Natural killer cell (primary cell): ENCODE results near the gene TSPAN18. TPM values are rescaled to one million over a fixed set of nuclear protein-coding genes. Genes with fewer than 3 reads are reported as not detected.

ENCODE experiments used
- ATAC-seq, 3 donors: fragments of 150-1000 bp in 2 of 3; fragments of 200-7000 bp in 1 of 3; cut with Tn5 transposase; 1 replicate in 1 of 3; 2 replicates in 2 of 3; pipeline ENCODE4 v1.10.0; 2021; ENCODE audit warnings: mild to moderate bottlenecking in 2 of 3, moderate library complexity in 2 of 3
- DNase-seq, 2 donors: peaks; one replicate each; pipeline versions ENCODE4 v3.0.0 to v3.0.0-alpha.2; 2013 to 2021; ENCODE audit warnings: mixed read lengths in 1 of 2
- H3K27ac ChIP-seq: one replicate; pipeline ENCODE4 v1.5.1; 2013; ENCODE audit warnings: mild to moderate bottlenecking, low read length
- H3K27me3 ChIP-seq: one replicate; pipeline ENCODE4 v1.6.1; 2013; ENCODE audit warnings: low read length; ENCODE audit not compliant: control insufficient read depth, insufficient read depth
- H3K36me3 ChIP-seq: one replicate; pipeline ENCODE4 v1.6.1; 2013; ENCODE audit warnings: low read length; ENCODE audit not compliant: control insufficient read depth, insufficient read depth
- H3K4me1 ChIP-seq: one replicate; pipeline ENCODE4 v1.6.1; 2013; ENCODE audit warnings: low read length; ENCODE audit not compliant: control insufficient read depth, insufficient read depth
- H3K4me3 ChIP-seq: one replicate; pipeline ENCODE4 v1.5.1; 2013; ENCODE audit warnings: low read length
- H3K9me3 ChIP-seq: one replicate; pipeline ENCODE4 v1.6.1; 2013; ENCODE audit warnings: low read length; ENCODE audit not compliant: control insufficient read depth, insufficient read depth
- H3K27ac Mint-ChIP-seq, 2 donors: one replicate each; pipeline ENCODE4 v1.8.0; 2022; ENCODE audit warnings: mild to moderate bottlenecking in 2 of 2, mixed read lengths in 2 of 2, moderate library complexity in 1 of 2
- H3K27me3 Mint-ChIP-seq, 2 donors: one replicate each; pipeline ENCODE4 v1.8.0; 2022; ENCODE audit warnings: low read depth in 2 of 2, mixed read lengths in 2 of 2
- H3K36me3 Mint-ChIP-seq: one replicate; pipeline ENCODE4 v1.8.0; 2022; ENCODE audit warnings: mixed read lengths
- H3K4me1 Mint-ChIP-seq, 2 donors: one replicate each; pipeline ENCODE4 v1.8.0; 2022; ENCODE audit warnings: mixed read lengths in 2 of 2
- H3K4me3 Mint-ChIP-seq: one replicate; pipeline ENCODE4 v1.8.0; 2022; ENCODE audit warnings: mild to moderate bottlenecking, moderate library complexity, mixed read lengths
- H3K9me3 Mint-ChIP-seq, 2 donors: one replicate each; pipeline ENCODE4 v1.8.0; 2022; ENCODE audit warnings: mixed read lengths in 2 of 2
- WGBS: methylation state at CpG from one replicate; pipeline ENCODE4 v1.1.7; 2013; ENCODE audit warnings: missing lambda C conversion rate; ENCODE audit not compliant: insufficient coverage; 5-methylcytosine and 5-hydroxymethylcytosine counted together
- intact Hi-C: fragments of 100-400 bp; cut with micrococcal nuclease; formaldehyde crosslinking; loops from one replicate; pipeline ENCODE4 v1.14.2; 2022
- total RNA-seq, 4 donors: library from RNA; stranded (reverse); fragments of 120-200 nt in 1 of 4; gene quantifications; one replicate each; pipeline versions ENCODE4 v1.2.3 to v1.2.4, GENCODE V29; 2013 to 2022
- TF ChIP-seq, protein P1 (sequence below): fragments of 200-600 bp; IDR thresholded peaks from one replicate; pipeline ENCODE4 v1.8.0; 2022; ENCODE audit warnings: antibody characterized with exemption

TSPAN18 gene
- total RNA-seq, 3 donors from 2014 or later (not counting 1 experiment from before 2014, with no cell fraction given) = 1.9 to 2.4 (median 2.3) TPM

DNA sequence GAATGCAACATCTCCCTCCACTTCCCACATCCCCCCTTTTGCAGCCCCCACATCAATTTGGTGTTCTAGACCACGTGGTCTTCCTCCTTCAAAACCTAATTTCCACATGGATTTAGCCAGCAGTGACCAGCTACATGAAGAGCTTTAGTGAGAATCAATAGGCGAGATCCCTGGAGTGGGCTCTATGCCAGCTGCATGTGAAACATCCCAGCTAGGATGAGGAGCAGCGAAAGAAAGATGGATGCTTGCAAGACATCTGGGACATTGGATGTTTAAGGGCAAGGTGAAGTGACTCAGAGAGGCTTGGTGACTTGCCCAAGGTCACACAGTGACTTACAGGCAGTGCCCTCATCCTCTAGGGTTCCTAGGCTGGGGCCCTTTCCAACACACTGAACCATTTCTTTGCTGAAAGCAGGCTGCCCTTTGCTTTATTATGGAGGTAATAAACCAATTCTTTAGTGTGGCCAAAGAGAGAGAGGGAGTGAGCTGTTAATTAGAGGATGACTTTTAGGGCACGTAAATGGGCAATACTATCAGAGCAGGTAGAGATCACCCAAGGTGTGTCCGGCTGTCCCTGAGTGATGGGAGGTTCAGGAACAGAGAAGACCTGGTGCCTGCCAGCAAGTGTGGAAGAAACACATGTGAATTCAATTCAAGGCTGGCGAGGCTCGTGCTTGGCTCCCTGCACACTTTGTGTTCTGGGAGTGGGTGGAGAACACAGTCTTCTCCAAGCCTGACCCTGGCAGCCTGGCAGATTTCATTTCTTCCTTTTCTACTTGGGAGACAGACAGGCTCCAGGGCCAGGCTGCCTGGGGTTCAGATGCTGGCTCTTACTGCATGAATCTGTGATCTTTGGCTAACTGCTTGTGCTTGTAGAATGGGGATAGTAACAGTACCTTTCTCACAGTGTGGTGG, 24.0 kb downstream of the TSPAN18 start:
- H3K27me3 ChIP-seq = no peaks in the 10 kb centered on the region
- no peaks in the 10 kb centered on the region for H3K9me3 ChIP-seq
- no peaks in the 10 kb centered on the region for H3K4me1 ChIP-seq
- no peaks in the 10 kb centered on the region for H3K9me3 Mint-ChIP-seq
- 87% methylated on average over 7 of the region's 7 CpGs for WGBS
- no peak overlapping the region for H3K27ac Mint-ChIP-seq
- no peak for ATAC-seq
- H3K4me1 Mint-ChIP-seq = no peaks in the 10 kb centered on the region
- TF ChIP-seq, protein P1, sequence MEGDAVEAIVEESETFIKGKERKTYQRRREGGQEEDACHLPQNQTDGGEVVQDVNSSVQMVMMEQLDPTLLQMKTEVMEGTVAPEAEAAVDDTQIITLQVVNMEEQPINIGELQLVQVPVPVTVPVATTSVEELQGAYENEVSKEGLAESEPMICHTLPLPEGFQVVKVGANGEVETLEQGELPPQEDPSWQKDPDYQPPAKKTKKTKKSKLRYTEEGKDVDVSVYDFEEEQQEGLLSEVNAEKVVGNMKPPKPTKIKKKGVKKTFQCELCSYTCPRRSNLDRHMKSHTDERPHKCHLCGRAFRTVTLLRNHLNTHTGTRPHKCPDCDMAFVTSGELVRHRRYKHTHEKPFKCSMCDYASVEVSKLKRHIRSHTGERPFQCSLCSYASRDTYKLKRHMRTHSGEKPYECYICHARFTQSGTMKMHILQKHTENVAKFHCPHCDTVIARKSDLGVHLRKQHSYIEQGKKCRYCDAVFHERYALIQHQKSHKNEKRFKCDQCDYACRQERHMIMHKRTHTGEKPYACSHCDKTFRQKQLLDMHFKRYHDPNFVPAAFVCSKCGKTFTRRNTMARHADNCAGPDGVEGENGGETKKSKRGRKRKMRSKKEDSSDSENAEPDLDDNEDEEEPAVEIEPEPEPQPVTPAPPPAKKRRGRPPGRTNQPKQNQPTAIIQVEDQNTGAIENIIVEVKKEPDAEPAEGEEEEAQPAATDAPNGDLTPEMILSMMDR = no peak
- H3K36me3 Mint-ChIP-seq = no peaks in the 10 kb centered on the region
- peaks cover 13 to 18% of the 10 kb centered on the region in 2 donors for H3K27me3 Mint-ChIP-seq
- H3K27ac ChIP-seq = no peak overlapping the region
- DNase-seq = no peak
- H3K36me3 ChIP-seq = no peaks in the 10 kb centered on the region
- intact Hi-C loops = no loop called here
- no peak overlapping the region for H3K4me3 Mint-ChIP-seq
- no peak overlapping the region for H3K4me3 ChIP-seq

DNA sequence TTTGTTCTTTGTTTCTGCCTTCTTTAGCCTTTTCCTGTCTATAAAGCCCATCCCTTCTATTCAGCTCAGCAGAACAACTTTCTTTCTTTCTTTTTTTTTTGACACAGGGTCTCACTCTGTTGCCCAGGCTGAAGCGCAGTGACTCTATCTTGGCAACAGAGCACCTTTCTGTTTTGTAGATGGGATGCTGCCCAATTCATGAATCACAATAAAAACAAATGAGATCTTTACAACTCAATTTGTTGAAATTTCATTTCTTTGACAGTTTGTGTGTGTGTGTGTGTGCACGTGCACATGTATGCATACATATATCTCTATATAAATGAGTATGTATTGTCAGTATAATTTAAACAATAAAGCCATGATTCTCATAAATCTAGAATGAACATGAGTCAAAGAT, 25.5 kb downstream of the TSPAN18 start:
- Mint-ChIP-seq H3K4me1 (no peaks in the 10 kb centered on the region), H3K9me3 (no peaks in the 10 kb centered on the region), H3K27me3 (peaks cover 15 to 27% of the 10 kb centered on the region in 2 donors), H3K27ac (no peak overlapping the region), H3K36me3 (no peaks in the 10 kb centered on the region), H3K4me3 (no peak overlapping the region)
- intact Hi-C loops = no loop called here
- Histone ChIP-seq H3K27ac (no peak overlapping the region), H3K27me3 (no peaks in the 10 kb centered on the region), H3K4me3 (no peak overlapping the region), H3K9me3 (peaks cover under 1% of the 10 kb centered on the region), H3K36me3 (no peaks in the 10 kb centered on the region), H3K4me1 (no peaks in the 10 kb centered on the region)
- ATAC-seq (no peak), DNase-seq (no peak)
- TF ChIP-seq, protein P1 = no peak
- 100% methylated on average over 1 of the region's 2 CpGs for WGBS

DNA sequence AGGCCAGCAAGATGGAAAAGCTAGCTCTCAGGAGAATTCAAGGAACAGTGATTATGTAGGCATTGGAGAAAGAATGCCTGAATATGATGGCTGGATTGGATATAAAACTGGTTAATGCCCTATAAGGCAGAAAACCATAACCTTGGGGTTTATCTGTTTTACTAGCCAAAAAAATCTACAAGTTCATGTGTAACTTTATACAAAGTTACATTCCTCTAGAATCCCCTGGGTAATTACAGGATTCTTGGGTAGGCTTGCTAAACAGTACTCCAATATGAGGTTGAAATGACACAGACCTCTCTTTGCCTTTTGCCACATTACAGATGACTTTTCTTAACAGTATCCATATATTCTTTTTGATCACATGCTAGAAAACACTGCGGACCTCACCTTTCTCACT, 26.0 kb downstream of the TSPAN18 start:
- H3K27me3 Mint-ChIP-seq = peaks cover 14 to 29% of the 10 kb centered on the region in 2 donors
- no peak for DNase-seq
- H3K4me1 Mint-ChIP-seq = no peaks in the 10 kb centered on the region
- TF ChIP-seq, protein P1 = no peak
- Histone ChIP-seq H3K27me3 (no peaks in the 10 kb centered on the region), H3K9me3 (peaks cover 2% of the 10 kb centered on the region), H3K4me1 (no peaks in the 10 kb centered on the region), H3K27ac (no peak overlapping the region), H3K36me3 (no peaks in the 10 kb centered on the region), H3K4me3 (no peak overlapping the region)
- peaks cover 1% of the 10 kb centered on the region for H3K36me3 Mint-ChIP-seq
- no peak for ATAC-seq
- no peak overlapping the region for H3K27ac Mint-ChIP-seq
- H3K9me3 Mint-ChIP-seq = no peaks in the 10 kb centered on the region
- intact Hi-C loops = no loop called here
- WGBS = 100% methylated on average over 1 of the region's 1 CpG
- H3K4me3 Mint-ChIP-seq = no peak overlapping the region
